Stimulated activated CD8-positive, alpha-beta memory T cell treated with anti-CD3 and anti-CD28 coated beads, Interleukin-15, amount 100 ng/mL, for 24 hours (primary cell): ENCODE measurements around the gene CD83.
"Not testable (repeated sequence)": the region's sequence is repeated elsewhere in the genome, so short reads cannot be mapped to it uniquely, and the experiment has no call there.

ENCODE experiments used
- DNase-seq: peaks from one replicate; pipeline ENCODE4 v3.0.0-alpha.2; 2020; ENCODE audit warnings: low read depth

CD83 gene

GRCh38 chr6:14149053-14149738 is 31.6 kb downstream of the CD83 start:
- no peak for DNase-seq

- DNase-seq: no peak
Measured at GRCh38 chr6:14149739-14150130, 32.2 kb downstream of the CD83 start.

- not testable (repeated sequence) for DNase-seq
Measured at GRCh38 chr6:14151300-14151699, 33.7 kb downstream of the CD83 start.

GRCh38 chr6:14151773-14152172 is 34.2 kb downstream of the CD83 start:
- no peak for DNase-seq

GRCh38 chr6:14153228-14153627 is 35.7 kb downstream of the CD83 start:
- DNase-seq: no peak

- DNase-seq: no peak
Measured at GRCh38 chr6:14159090-14159489, 41.5 kb downstream of the CD83 start.

- DNase-seq: no peak
Measured at GRCh38 chr6:14162826-14163225, 45.3 kb downstream of the CD83 start.

GRCh38 chr6:14165091-14165490 is 47.5 kb downstream of the CD83 start:
- DNase-seq: no peak

GRCh38 chr6:14166839-14167238 is 49.3 kb downstream of the CD83 start:
- DNase-seq: no peak

GRCh38 chr6:14170128-14170527 is 52.6 kb downstream of the CD83 start:
- no peak for DNase-seq

- no peak for DNase-seq
Measured at GRCh38 chr6:14172562-14172961, 55.0 kb downstream of the CD83 start.

- DNase-seq: no peak
Measured at GRCh38 chr6:14174226-14174625, 56.7 kb downstream of the CD83 start.

- no peak for DNase-seq
Measured at GRCh38 chr6:14174996-14175395, 57.4 kb downstream of the CD83 start.

- DNase-seq: no peak
Measured at GRCh38 chr6:14176429-14176828, 58.9 kb downstream of the CD83 start.

GRCh38 chr6:14177413-14178082 is 60.0 kb downstream of the CD83 start:
- DNase-seq: no peak

- DNase-seq: no peak
Measured at GRCh38 chr6:14178083-14178445, 60.5 kb downstream of the CD83 start.

- DNase-seq: no peak
Measured at GRCh38 chr6:14180609-14181008, 63.0 kb downstream of the CD83 start.

- no peak for DNase-seq
Measured at GRCh38 chr6:14182916-14183315, 65.3 kb downstream of the CD83 start.
